K562 (cell line): ENCODE data around the gene FAM161A. TPM values are rescaled to one million over a fixed set of nuclear protein-coding genes. Genes with fewer than 3 reads are reported as not detected.
"Not testable (repeated sequence)": the region's sequence is repeated elsewhere in the genome, so short reads cannot be mapped to it uniquely, and the experiment has no call there.

ENCODE experiments used
- ATAC-seq: fragments of 200-7000 bp; cut with Tn5 transposase; 3 replicates; pipeline ENCODE4 v1.9.1; 2020; ENCODE audit warnings: moderate library complexity
- BruUV-seq: library from RNA; stranded (reverse); fragments of 400-500 nt; replicated peaks from 2 replicates; lab custom pipeline; 2021; lab: Mats Ljungman, UMichigan
- CTCF ChIA-PET: fragments of 300-600 bp; formaldehyde crosslinking; extraction: SDS; loops from one replicate; lab custom pipeline; 2021; ENCODE audit warnings: low intra/inter-chr PET ratio; lab: Yijun Ruan, JAX
- POLR2A ChIA-PET: fragments of 300-600, 350-650 bp; sonication (Branson Sonifier 250); formaldehyde crosslinking; extraction: SDS; loops from one replicate; lab custom pipeline; 2021; ENCODE audit warnings: antibody characterized with exemption, inconsistent platforms; lab: Yijun Ruan, JAX
- DNase-seq, 4 experiments: peaks; one replicate each; pipeline versions ENCODE4 v3.0.0 to v3.0.0-alpha.2; 2011 to 2018; ENCODE audit warnings: low spot score in 3 of 4, mixed read lengths in 3 of 4; ENCODE audit errors: extremely low read depth in 1 of 4
- FAIRE-seq: peaks from 2 replicates; lab custom pipeline; 2011; peaks lifted over from hg19 to GRCh38; lab: Jason Lieb, UNC
- H2AFZ ChIP-seq: 2 replicates; pipeline ENCODE4 v1.6.0; 2011; ENCODE audit warnings: low read depth, low read length, control low read depth, inconsistent platforms
- H3K27ac ChIP-seq: fragments of 200-600 bp; 3 replicates; pipeline ENCODE4 v1.8.0; 2011; ENCODE audit warnings: low read depth, mild to moderate bottlenecking, control low read depth, inconsistent platforms, low read length, moderate library complexity, mixed read lengths; ENCODE audit errors: extremely low read depth
- H3K27me3 ChIP-seq, 2 experiments: fragments of 300-600 bp in 1 of 2; 2 replicates in 1 of 2; 3 replicates in 1 of 2; pipeline versions ENCODE4 v1.6.0 to v1.8.0; 2011; ENCODE audit warnings: inconsistent platforms in 2 of 2, low read length in 2 of 2, mild to moderate bottlenecking in 1 of 2, mixed read lengths in 1 of 2, moderate library complexity in 1 of 2; ENCODE audit not compliant: control insufficient read depth in 2 of 2, insufficient read depth in 2 of 2
- H3K36me3 ChIP-seq: fragments of 300-600 bp; 3 replicates; pipeline ENCODE4 v1.8.0; 2011; ENCODE audit warnings: mild to moderate bottlenecking, low read length, inconsistent platforms; ENCODE audit not compliant: control insufficient read depth, insufficient read depth
- H3K4me1 ChIP-seq, 2 experiments: fragments of 200-600 bp in 1 of 2; replicated peaks in 1 of 2; 2 replicates in 1 of 2; 3 replicates in 1 of 2; pipeline versions ENCODE4 v1.5.1 to v1.8.0; 2011; ENCODE audit warnings: inconsistent platforms in 2 of 2, low read length in 2 of 2, mild to moderate bottlenecking in 1 of 2, mixed read lengths in 1 of 2, moderate library complexity in 1 of 2; ENCODE audit not compliant: control insufficient read depth in 2 of 2, insufficient read depth in 2 of 2
- H3K4me2 ChIP-seq: 2 replicates; pipeline ENCODE4 v1.6.1; 2011; ENCODE audit warnings: low read length, control low read depth, inconsistent platforms, mixed read lengths; ENCODE audit not compliant: insufficient read depth
- H3K4me3 ChIP-seq: fragments of 200-600 bp; sonication (generic), shearing (Covaris generic); 2 replicates; pipeline ENCODE4 v1.5.1; 2016; ENCODE audit warnings: control low read depth, inconsistent platforms
- H3K79me2 ChIP-seq: fragments of 200-600 bp; 3 replicates; pipeline ENCODE4 v1.8.0; 2011; ENCODE audit warnings: low read length, inconsistent platforms; ENCODE audit not compliant: control insufficient read depth, insufficient read depth
- H3K9ac ChIP-seq, 2 experiments: 2 replicates each; pipeline versions ENCODE4 v1.6.0 to v1.6.1; 2011; ENCODE audit warnings: low read depth in 2 of 2, low read length in 2 of 2, control low read depth in 1 of 2, inconsistent platforms in 1 of 2, mild to moderate bottlenecking in 1 of 2, mixed read lengths in 1 of 2; ENCODE audit not compliant: insufficient read depth in 1 of 2
- H3K9me1 ChIP-seq: one replicate; pipeline ENCODE4 v1.6.0; 2011; ENCODE audit warnings: inconsistent platforms, mild to moderate bottlenecking, low read length, moderate library complexity; ENCODE audit not compliant: control insufficient read depth, insufficient read depth
- H3K9me3 ChIP-seq: replicated peaks from 2 replicates; pipeline ENCODE4 v1.5.1; 2011; ENCODE audit warnings: low read depth, low read length, inconsistent platforms; ENCODE audit not compliant: control insufficient read depth, insufficient read depth
- H4K20me1 ChIP-seq: replicated peaks from 2 replicates; pipeline ENCODE4 v1.6.1; 2011; ENCODE audit warnings: low read length, inconsistent platforms, mixed read lengths; ENCODE audit not compliant: control insufficient read depth, insufficient read depth
- POLR2A ChIP-seq: fragments of 450-650 bp; conservative IDR thresholded peaks from 2 replicates; pipeline ENCODE4 v1.6.1; 2016
- SUPT5H ChIP-seq: fragments of 450-650 bp; IDR thresholded peaks from 2 replicates; pipeline ENCODE4 v1.6.1; 2016
- ZNF121 ChIP-seq: sonication (generic); formaldehyde crosslinking; conservative IDR thresholded peaks from 2 replicates; pipeline ENCODE4 v1.8.0; 2022; ENCODE audit warnings: missing genetic modification reagents
- ZNF586 ChIP-seq: fragments of 450-650 bp; formaldehyde crosslinking; conservative IDR thresholded peaks from 2 replicates; pipeline ENCODE4 v1.4.0; 2020; ENCODE audit warnings: mild to moderate bottlenecking, moderate library complexity
- WGBS: fragments of 100-300 bp; shearing (Covaris generic); methylation state at CpG from one replicate; pipeline ENCODE4 v1.1.6; 2016; ENCODE audit warnings: low coverage, mixed read lengths; ENCODE audit not compliant: insufficient coverage; ENCODE audit errors: missing lambda C conversion rate; 5-methylcytosine and 5-hydroxymethylcytosine counted together
- in situ Hi-C: fragments of 300-500 bp; cut with MboI; formaldehyde crosslinking; loops from 4 replicates; pipeline ENCODE4 v1.15.0; 2018; ENCODE audit warnings: inconsistent platforms, mixed read lengths
- intact Hi-C: fragments of 100-400 bp; cut with micrococcal nuclease; formaldehyde crosslinking; loops from 2 replicates; pipeline ENCODE4 v1.14.2; 2022
- polyA plus RNA-seq, 8 experiments: library from polyadenylated mRNA; depleted of rRNA in 4 of 8; stranded (reverse) in 5 of 8; unstranded in 3 of 8; fragments of >200 nt; fragmentation: Nextera tagmentation in 2 of 8; fragmentation: Illumina TruSeq in 1 of 8; extraction: Ambion mirVana in 2 of 8; extraction: Trizol in 1 of 8; gene quantifications; 2 replicates each; pipeline versions ENCODE4 v1.2.1 to v1.2.3, GENCODE V29; 2011 to 2014; ENCODE audit warnings: inconsistent platforms in 1 of 8, missing spikeins in 1 of 8
- total RNA-seq, 7 experiments: library from RNA; depleted of rRNA in 6 of 7; stranded (reverse); fragments of >200 nt in 6 of 7; fragmentation: Illumina TruSeq in 2 of 7; extraction: Trizol in 2 of 7; gene quantifications; 2 replicates each; pipeline versions ENCODE4 v1.2.1 to v1.2.3, GENCODE V29; 2011 to 2021; ENCODE audit warnings: low replicate concordance in 1 of 7

Gene FAM161A
- total and polyA plus RNA-seq, 9 of the 15 experiments (the other 6 are each of a cell fraction or from before 2014, with no cell fraction given), result 0.27 to 1.4 (median 0.80) TPM

DNA sequence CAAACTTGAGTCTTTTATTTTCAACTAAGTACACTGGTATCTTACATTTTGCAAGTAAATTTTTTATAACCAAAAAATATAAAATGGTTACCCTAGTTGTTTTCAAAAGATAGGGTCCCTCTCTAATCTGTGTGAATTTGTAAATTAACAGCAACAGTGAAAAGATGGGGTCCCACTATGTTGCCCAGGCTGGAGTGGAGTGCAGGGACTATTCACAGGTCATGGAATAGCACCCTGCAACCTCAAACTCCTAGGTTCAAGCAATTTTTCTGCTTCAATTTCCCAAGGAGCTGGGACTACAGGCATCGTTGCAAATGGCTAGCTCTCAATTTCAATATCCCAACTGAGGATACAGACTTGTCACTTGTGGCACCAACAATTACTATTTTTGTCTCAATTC is 22.5 kb upstream of the FAM161A start:
- no peak overlapping the region for H2AFZ ChIP-seq
- no peaks in the 10 kb centered on the region for H4K20me1 ChIP-seq
- no peak for TF ChIP-seq ZNF586 (CRISPR knock-in tag)
- TF ChIP-seq ZNF121 (CRISPR knock-in tag), result 0 out of 2 replicates have a peak, but pooled peaks have one; percentile 34
- no peak overlapping the region for H3K4me3 ChIP-seq
- H3K36me3 ChIP-seq, result peaks cover 98% of the 10 kb centered on the region
- no peak overlapping the region for H3K4me2 ChIP-seq
- H3K27me3 ChIP-seq, result no peaks in the 10 kb centered on the region
- DNase-seq (no peak), FAIRE-seq (no peak), ATAC-seq (no peak)
- peaks cover 9% of the 10 kb centered on the region for H3K79me2 ChIP-seq
- ChIA-PET CTCF (no interaction called here), POLR2A (no interaction called here)
- no peaks in the 10 kb centered on the region for H3K9me1 ChIP-seq
- no peak overlapping the region for H3K9ac ChIP-seq
- H3K9me3 ChIP-seq, result no peaks in the 10 kb centered on the region
- no peaks in the 10 kb centered on the region for H3K4me1 ChIP-seq
- WGBS, result 95% methylated on average over 1 of the region's 1 CpG
- in situ Hi-C loops, result no loop called here
- intact Hi-C loops, result no loop called here
- no peak overlapping the region for H3K27ac ChIP-seq
- BruUV-seq, result no TSS peak

DNA sequence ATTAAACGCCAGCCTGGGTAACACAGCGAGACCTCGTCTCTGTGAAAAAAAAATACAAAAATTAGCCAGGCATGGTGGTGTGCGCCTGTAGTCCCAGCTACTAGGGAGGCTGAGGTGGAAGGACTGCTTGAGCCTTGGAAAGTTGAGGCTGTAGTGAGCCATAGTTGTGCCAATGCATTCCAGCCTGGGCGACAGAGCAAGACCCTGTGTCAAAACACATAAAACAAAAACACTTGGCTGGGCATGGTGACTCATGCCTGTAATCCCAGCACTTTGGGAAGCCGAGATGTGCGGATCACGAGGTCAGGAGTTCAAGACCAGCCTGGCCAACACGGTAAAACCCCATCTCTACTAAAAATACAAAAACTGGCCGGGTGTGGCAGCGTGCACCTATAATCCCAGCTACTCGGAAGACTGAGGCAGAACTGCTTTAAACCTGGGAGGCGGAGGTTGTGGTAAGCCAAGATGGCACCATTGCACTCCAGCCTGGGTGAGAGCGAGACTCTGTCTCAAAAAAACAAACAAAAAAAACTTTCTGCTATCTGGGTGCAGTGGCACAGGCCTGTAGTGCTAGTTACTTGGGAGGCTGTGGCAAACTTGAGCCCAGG is 12.7 kb upstream of the FAM161A start:
- DNase-seq, in situ Hi-C loops, intact Hi-C loops, FAIRE-seq, H3K4me3 ChIP-seq, H3K4me1 ChIP-seq, CTCF ChIA-PET, BruUV-seq, H3K9ac ChIP-seq, H2AFZ ChIP-seq, H3K79me2 ChIP-seq, H3K27me3 ChIP-seq, H4K20me1 ChIP-seq, H3K27ac ChIP-seq, H3K9me1 ChIP-seq, ATAC-seq, H3K4me2 ChIP-seq, H3K9me3 ChIP-seq: not testable (repeated sequence)
- H3K36me3 ChIP-seq, result peaks cover 49% of the 10 kb centered on the region
- WGBS, result 91% methylated on average over 14 of the region's 14 CpGs
- TF ChIP-seq SUPT5H (peak; percentile 62), POLR2A (peak; percentile 61; the same call in 1 of the 2 replicates)
- POLR2A ChIA-PET, result interaction anchor here (0.6 to 1.6 kb wide), 6 partner anchors 13 to 762 kb away, joined by 3 to 6 read pairs (median 4); partner anchors contain the start of gene FAM161A
